Activated CD8-positive, alpha-beta memory T cell treated with anti-CD3 and anti-CD28 coated beads, Interleukin-2, amount 50 U/mL, for 48 hours (primary cell): Measurements from ENCODE around the gene TRPV6.

Source experiments
- DNase-seq: peaks from one replicate; pipeline ENCODE4 v3.0.0-alpha.2; 2020

The TRPV6 gene

DNA sequence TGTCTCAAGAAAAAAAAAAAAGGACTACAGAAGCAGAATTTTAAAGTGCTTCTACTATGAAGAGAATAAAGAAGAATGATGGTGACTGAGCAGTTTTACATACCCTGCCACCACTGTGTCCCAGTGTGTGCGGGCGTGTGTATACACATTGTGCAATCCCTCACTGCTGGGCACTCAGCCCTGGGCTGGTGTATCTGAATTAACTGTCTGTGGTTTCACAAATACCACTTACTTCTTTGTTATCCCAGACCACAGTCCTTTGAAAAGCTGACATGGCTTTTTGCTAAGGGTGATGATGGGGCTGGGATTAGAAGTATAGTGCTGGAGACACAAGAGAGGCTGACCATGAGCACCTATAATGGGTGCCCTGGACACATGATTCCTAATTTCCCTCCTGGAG is 21.1 kb upstream of the TRPV6 start:
- no peak for DNase-seq

DNA sequence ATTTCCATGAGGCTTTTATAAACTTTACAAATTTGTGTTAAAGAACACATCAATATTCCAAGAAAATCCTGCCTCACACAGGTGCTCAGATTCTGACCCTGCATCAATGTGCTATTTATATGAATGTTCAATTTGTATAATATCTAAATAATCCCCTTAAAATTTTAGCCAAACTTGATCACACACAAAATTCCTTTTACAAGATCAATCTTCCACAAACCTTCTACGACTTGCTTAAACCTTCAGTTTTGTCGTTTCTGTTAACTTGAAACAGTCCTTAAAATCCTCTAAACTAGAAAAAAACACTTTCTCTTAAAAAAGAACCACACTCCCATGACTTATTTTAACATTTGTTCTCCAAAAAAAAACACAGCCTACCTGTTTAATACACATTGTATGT is 20.2 kb upstream of the TRPV6 start:
- no peak for DNase-seq

DNA sequence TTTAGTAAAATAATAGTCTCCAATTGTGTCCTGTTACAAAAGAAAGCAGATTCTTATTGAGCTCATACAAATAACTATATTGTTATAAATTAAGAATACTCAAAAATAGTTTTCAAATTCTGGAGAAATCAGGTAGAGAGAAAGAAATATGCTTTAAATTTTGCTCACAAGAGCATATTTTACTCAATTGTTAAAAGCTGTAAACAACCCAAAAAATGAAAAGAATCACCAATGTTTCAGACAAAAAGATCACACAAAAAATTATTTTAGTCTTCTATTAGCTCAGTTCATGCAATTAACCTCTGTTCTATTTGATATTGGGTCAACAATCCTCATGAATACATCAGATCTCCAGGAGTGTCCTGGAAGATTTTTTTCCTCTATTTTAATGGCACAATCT is 18.6 kb upstream of the TRPV6 start:
- no peak for DNase-seq

DNA sequence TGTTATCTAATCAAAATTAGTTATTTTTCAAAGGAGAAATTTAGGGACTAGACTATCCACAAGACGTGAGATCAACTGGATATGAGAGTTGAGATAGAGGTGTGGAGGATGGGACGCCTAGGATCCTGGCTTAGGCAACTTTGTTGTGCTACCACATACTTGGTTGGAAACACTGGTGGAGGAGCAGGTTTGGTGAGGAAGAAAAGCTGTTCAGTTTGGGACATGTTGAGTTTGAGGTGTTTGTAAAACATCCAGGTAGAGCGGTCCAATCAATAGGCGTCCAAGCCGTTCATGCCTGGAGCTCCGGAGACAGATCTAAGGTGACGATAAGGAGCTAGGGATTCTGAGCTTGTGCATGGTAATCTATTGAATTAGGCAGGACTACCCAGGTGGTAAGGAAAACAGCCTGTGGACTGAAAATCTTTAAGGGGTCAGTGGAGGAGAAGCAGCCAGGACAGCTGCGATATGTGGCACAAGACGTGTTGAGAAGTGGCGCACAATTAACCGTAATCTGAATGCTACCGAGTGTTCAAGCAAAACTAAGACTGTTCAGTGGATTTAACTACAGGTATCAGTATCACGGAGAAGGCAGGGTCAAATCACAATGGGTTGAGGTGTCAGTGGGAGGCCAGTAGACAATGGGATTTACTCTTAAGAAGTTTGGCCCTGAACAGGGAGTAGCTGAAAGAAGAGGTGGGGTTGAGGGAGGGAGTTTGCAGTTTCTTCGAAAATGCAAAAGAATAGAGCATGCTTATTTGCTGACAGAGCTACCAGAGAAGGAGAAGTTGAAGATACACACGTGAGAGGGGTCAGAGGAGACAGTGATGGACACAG is 16.1 kb upstream of the TRPV6 start:
- no peak for DNase-seq

DNA sequence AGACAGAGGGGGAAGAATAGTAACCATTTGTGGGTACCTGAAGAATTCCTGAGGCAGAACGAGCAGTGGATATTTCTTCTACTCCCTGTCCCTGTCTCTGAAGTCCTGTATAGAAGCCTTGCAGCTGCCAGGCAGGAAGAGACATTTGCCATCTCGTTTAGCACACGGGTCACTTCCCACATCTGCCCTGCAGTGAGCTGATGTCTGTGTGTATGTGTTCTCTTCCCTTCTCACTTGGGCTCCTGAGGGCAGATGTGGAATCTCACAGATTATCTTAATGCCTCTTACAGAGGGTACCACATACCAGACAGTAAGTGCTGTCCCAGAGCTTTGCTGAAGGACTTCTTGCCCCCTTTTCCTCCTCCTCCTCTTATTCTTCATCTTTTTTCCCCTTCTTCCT is 14.1 kb upstream of the TRPV6 start:
- no peak for DNase-seq

DNA sequence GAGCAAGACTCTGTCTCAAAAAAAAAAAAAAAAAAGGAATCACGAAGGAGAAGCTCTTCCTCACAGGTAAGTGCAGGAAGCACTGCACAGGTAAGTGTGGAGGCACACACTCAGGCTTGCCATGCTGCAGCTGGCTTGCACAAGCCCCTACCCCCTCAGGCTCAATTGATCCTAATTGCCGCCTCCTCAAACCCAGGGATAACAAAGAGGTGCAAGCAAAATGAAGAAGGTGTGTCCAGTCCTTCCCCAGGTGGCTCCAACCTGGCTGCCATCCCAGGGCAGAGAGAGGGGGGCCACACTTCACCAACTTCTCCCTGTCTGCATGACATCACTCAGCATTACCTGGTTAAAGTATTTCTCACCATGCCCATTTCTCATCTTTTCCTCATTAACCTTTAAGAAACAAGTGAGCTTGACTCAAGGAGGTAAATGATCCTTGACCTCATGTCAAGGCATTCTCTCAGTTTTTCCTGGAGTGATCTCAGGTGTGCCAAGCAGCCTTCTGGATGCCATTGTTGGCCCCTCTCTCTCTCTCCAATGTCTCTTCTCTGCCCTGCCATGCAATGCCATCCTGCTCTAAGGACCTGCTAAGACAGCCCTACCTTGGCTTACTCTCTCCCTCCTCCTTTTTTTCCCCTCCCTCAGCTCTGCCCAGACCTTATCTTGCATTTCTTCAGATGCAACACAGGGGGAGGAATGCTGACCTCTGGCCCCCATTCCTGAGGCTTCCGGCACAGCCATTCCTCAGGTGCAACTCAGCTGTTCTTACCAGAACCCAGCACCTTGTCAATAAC is 13.0 kb upstream of the TRPV6 start:
- DNase-seq, result peak; percentile 30

DNA sequence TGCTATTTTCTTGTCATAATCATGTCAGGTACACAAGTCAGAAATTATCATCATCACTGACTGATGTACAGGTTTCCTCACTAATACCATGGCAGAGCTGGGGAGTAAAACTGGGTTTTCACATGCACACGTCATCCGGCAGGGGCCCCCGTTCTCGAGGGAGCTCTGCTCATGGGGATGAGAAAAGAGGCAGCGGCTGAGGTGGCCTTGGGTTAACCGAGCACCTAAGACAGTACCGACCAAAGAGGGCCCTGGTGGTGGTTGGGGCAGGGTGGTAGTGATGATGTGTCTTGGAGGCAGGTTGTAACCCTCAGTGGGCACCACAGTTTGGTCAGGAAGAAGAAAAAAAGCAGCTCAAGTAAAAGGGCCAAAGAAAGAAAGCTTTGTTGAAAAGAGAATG is 12.1 kb upstream of the TRPV6 start:
- DNase-seq, result peak; percentile 28

DNA sequence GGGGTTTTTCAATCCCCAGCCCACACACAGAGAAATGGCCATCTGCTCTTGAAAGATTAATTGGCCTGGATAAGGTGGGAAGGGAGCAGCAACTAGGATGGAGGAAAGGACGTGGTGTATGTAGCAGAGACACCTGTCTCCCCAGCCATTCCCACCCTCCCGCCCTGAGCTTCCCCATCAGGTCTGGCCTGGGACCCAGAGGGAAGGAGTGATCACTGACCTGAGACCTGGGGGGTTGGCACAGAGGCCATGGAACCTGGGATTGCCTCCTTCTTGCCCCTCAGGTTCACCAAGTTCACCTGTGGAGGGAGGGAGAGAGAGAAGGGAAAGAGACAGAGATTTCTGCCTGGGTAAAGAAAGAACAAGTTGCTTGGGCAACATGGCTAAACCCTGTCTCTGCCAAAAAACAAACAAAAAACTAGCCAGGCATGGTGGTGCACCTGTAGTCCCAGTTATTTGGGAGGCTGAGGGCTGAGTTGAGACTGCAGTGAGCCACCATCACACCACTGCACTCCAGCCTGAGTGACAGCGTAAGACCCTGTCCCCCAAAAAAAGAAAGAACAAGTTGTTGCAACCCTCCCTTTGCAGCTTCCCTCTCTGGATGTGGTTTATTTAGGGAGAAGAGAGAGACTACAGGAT is 11.3 kb upstream of the TRPV6 start:
- no peak for DNase-seq

DNA sequence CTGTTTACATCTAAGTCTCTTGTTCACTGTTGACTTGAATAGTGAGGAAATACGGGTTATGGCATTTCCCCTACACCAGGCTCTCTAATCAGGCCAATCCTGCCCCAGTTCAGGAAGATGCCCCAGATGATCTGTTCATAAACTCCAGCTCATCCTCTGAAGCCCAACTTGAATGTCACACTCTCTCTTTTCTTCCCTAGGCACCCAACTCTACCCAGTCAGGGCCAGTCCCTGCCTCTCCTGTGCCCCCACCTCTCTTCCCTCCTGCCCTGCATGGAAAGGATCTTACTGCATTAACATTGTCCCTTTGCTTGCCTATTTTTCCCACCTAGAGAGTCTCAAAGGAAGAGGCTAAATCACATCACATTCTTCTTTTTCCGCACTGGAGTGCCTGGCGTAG is 10.6 kb upstream of the TRPV6 start:
- DNase-seq, result no peak

DNA sequence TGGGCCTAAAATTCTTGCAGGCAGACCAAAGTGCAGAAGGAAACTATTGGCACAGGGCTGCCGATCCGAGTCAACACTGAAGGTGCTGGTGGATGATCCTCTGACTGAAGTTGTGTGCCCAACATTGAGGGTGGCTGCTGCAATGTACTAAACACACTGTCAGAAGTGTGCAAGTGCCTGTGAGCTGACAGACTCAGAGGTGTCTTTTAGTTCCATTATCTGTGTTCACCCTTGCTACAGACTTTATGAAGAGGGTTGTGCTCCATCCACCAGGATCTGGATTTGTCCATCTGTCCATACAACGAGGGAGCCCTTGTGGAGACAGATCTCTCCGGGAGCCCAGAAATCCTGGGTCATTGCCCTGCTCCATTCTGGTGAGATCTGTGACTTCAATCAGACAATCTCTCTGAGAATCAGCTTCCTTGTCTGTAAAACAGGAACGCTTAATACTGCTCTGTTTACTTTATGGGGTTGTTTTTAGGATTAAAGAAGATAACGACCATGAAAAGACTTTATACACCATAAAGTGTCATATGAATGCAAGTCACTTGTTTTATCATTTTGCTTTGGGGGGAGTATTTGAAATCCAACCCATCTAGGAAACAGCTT is 9.5 kb upstream of the TRPV6 start:
- DNase-seq, result peak; percentile 29

DNA sequence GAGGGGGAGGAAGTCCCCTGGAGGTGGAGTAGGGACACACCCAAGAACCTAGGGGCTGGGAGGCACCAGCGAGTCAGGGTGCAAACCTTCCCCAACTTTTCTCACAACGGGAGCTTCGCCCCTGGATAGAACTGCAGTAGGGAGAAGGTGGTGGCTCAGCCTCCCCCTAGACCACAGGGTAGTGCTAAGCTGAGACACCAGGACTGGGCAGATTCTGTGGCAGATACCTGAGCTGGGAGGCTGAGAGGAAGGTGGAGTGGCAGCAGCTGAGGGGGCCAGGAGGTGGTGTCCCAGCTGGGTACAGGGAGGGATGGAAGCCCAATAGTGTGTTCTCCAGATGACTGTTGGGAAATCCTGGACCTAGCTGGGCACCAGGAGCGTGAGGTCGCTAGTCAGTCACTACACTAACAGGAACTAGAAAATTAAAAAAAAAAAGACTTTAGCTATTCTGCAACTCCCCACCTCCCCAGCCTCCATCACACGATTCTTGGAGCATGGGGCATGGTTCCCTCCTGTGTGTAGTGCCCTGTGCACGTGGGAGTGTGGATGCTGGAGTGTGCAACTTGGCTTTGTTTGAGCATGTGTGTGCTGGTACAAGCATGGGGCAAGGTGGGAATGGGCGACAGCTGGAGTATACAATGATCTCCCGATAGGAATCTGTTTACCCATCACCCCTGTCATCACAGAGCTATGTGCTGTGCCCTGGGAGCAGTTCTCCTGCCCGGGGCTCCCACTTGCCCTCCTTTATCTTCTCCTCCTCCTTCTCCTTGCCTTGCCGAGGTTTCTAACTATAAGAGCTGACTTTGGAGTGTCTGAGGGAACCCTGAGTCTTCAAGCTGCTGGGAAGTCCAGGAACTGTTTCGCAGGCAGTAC is 8.8 kb upstream of the TRPV6 start:
- DNase-seq, result peak; percentile 20

DNA sequence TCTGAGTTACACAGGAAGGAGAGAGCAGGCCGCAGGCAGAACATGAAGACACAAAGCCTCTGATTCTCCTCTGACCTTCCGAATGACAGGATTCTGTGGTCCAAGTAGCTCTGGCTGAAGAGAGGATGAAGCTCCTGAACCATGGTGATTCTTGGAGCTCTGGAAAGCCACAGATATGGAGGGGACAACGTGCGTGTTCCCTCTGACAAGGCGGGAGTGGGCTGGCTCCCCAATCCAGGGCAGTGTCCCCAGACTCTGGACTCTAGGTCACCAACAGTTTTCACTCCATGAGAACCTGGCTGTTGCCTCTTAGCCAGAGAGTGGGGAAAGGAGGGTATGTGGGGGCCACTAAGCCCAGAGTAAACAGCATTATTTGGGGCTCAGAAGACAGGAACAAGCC is 7.4 kb upstream of the TRPV6 start:
- DNase-seq, result peak; percentile 22

DNA sequence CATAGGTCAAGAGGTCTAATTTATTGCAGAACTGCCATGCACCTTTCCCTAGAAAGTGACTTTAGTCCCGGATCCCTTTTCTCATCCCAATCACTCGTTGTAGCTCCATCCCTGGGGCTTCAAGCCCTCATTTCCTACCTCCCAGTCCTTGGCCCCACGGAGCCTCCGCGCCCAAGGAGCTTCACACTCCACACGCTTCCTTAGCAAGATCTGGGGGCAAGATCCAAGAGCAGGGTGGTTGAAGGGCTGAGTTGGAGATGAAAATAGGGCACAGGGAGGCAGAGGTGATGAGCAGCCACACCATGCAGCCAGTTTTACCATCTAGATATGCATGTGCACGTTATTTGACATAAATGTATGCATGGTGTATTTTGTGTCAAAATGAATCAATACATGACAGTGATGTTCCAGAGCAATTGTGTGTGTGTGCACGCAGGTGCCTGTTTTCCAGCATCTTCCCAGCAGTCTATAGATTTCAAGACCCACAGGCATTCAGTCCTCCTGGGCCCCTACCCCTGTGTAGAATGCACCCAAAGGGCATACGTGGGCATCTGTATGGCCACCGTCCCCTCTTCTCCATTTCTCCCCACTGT is 6.0 kb upstream of the TRPV6 start:
- DNase-seq, result no peak

DNA sequence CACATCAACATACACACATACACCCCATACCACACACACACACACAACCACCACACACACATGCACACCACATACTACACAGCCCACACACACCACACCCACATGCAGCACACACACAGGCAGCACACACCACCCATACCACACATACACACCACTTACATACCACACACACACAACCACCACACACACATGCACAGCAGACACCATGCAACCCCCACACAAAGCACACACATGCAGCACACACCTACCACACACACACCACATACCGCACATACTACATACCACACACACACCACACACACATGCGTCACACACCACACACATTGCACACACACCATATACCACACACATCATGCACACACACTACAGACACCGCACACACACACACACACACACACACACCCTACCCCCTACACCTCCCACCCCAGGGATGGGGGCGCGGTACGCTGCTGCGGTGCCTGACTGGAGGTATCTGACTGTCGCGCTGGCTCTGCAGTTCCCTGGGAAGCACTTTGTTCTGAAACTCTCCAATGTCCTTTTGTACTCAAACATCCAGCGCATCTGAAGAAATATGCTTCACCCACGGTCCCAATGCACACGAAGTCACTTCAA is 5.4 kb upstream of the TRPV6 start:
- peak; percentile 17 for DNase-seq

DNA sequence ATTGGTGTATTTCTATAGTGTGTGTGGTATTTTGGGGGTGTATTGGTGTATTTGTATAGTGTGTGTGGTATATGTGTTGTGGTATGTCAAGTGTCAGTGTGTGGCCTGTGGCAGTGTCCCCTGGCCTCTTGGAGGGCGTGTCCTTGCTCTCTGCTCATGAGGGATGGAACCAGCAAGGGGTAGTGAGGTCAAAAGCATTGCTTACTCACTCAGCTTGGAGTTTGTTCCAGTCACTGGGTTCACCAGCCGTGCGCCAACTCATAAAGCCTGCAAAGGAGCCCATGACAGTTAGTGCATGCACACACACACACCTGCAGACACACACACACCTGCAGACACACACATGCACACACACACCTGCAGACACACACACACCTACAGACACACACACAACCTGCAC is 4.3 kb upstream of the TRPV6 start:
- DNase-seq, result peak; percentile 15

DNA sequence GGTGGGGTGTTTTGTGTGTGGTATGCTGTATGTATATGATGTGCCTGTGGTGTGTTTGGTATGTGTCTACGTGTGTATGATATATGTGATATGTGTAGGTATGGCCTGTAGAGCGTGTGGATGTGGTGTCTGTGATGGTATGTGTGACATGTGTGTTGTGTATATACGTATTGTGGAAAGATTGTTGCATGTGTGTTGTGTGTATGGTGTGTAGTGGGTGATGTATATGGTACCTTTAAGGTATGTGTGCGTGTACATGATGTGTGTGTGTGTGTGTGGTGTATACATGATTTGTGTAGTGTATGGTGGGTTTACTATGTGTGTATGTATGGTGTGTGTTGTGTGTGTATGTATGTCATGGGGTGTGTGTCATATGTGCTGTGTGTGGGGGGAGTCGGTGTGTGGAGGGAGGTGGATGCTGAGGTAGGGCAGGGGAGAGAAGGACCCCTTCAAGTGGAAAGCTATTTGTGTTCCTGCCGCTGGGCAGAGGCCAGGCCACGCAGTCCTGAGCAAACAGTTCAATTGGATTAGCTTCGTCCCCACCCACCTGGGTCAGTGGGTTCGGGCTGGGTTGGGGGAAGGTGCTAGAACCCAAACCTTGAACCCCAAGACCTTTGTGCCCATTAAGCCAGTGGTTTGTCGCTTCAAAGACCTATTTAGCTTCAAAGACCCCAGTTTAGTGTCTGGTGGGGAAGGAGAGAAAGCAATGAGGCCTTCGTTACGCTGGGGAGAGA is 1.9 kb upstream of the TRPV6 start:
- no peak for DNase-seq

DNA sequence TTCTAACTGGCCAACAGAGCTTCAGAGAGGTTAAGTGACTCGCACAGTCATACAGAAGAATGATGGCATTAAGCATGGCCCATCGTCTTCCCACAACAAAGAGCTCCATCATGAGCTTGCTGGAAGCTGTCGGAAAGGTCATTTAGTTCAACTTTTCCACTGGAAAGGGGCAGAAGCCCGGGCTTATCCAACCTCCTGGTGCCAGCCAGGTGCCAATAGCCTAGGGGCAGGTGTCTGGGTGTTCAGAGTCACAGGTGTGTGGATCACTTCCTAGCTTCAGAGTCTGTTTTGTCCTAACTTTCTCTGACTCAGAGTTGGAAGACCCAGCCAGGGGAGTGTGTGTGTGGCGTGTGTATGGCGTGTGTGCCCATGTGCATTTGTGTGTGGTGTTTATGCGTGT is 1.3 kb upstream of the TRPV6 start:
- no peak for DNase-seq

DNA sequence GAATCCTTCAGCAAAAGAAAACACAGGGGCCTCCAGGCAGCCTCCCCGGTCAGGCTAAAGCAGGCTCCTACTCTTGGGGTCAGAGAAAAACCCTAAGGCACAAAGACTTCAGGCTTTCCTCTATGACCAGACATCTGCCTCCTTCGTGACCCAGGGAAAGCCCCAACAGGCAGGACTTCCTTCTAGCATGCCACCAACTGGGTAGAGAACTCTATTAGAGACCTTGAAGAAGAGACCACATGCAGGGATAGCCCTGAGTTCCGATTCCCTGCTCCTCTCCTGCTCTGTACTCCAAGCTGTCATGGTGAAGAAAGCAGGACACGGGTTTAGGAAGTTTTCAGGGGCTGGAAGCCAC is 1.3 kb downstream of the TRPV6 start:
- DNase-seq, result no peak

DNA sequence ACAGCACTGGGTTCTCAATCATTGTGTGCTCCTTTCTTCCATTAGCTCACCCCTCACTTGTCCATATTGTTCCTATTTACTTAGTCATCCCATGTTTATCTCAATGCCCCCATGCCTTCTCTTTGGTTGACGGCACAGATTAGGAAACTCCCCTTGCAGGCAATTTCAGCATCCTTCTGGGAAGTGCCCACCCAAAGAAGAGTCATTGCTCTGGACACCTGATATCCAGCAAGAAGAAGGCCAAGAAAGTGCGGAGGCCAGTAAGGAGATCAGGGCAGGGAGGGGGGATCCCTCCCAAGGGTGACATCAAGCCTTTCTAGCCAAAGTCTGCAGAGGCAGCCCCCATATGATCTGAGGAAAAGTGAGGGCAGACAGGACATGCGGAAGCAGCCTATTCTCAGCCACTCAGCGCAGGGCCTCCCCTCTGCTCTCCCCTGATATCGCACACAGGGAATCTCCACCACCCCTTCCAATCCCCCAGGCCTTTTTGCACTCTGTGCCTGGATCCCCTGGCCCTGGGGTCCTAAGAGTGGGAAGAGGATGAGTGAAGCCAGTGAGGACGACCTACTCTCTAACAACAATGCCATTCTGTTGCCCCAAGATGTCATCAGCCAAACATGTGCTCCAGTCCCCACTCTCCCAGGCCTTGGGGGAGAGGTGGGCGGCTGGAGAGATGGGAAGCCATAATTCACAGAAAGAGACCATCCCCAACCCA is 1.8 kb downstream of the TRPV6 start:
- DNase-seq, result peak; percentile 29

DNA sequence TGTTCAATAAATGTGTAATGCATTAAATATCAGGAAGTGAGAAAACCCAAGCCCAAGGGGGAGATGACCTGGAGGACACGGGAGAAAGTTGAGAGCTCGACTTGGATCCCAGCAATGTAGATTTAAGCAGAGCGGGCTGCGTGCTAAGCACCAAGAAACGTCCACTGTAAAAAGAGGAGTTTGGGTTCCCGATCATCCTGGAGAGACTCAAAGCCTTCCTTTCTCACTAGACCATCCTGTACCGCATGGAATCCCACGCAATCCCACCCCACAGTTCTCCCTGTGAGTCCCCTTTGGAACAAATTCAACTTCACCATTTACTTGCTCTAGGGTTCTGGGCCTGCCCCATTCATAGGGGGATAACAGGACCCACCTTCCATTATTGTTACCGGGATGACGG is 2.4 kb downstream of the TRPV6 start:
- DNase-seq, result peak; percentile 12
